Uterus (tissue), 2 donors: ENCODE measurements around the gene ERG.

Source experiments
- POLR2A ChIP-seq, 2 donors: fragments of 450-650 bp; IDR thresholded peaks; one replicate each; pipeline ENCODE4 v1.6.1; 2016; ENCODE audit warnings: antibody characterized with exemption in 2 of 2, mild to moderate bottlenecking in 1 of 2, moderate library complexity in 1 of 2
- TF ChIP-seq, protein P1 (sequence below), 4 experiments: fragments of 200-600 bp in 2 of 4; fragments of 450-650 bp in 2 of 4; sonication (generic) in 2 of 4; IDR thresholded peaks; one replicate each; pipeline ENCODE4 v1.5.1; 2016 to 2019; ENCODE audit warnings: antibody characterized with exemption in 4 of 4, mild to moderate bottlenecking in 2 of 4, moderate library complexity in 1 of 4

DNA sequence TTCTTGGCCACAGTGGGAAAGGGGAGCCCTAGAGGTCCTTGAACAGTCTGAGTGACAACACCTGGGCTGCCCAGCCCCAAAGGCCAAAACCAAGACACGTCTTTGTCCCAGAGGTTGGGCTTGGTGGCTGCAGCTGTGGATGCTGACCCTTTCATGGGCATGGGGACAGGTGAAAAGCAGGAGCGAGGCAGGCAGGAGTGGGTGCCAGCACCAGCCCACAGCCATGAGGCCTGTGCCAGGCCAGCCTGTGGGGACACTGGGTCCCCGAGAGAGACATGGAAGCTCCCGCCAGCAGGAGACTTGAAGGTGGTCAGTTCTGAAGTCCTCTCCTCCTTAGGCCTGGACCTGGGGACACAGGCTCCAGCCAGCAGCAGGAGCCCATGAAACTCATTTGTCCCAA lies 142.9 kb downstream of the ERG start:
- TF ChIP-seq, protein P1, sequence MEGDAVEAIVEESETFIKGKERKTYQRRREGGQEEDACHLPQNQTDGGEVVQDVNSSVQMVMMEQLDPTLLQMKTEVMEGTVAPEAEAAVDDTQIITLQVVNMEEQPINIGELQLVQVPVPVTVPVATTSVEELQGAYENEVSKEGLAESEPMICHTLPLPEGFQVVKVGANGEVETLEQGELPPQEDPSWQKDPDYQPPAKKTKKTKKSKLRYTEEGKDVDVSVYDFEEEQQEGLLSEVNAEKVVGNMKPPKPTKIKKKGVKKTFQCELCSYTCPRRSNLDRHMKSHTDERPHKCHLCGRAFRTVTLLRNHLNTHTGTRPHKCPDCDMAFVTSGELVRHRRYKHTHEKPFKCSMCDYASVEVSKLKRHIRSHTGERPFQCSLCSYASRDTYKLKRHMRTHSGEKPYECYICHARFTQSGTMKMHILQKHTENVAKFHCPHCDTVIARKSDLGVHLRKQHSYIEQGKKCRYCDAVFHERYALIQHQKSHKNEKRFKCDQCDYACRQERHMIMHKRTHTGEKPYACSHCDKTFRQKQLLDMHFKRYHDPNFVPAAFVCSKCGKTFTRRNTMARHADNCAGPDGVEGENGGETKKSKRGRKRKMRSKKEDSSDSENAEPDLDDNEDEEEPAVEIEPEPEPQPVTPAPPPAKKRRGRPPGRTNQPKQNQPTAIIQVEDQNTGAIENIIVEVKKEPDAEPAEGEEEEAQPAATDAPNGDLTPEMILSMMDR (IDR thresholded peaks at IDR 0.05) = no peak
- no peak for TF ChIP-seq POLR2A (IDR thresholded peaks at IDR 0.05)
